GM18519 (cell line): ENCODE data around the gene PRPF40B.

ENCODE experiments used
- ATAC-seq: cut with Tn5 transposase; IDR thresholded peaks from one replicate; pipeline ENCODE4 v1.9.1; 2021; ENCODE audit warnings: mild to moderate bottlenecking, moderate library complexity; ENCODE audit not compliant: unreplicated experiment, low FRiP score

PRPF40B gene

GRCh38 chr12:49655595-49656236 lies 32.4 kb downstream of the PRPF40B start:
- ATAC-seq = no peak

GRCh38 chr12:49658276-49658675 lies 34.9 kb downstream of the PRPF40B start:
- no peak for ATAC-seq

GRCh38 chr12:49659753-49660152 lies 36.4 kb downstream of the PRPF40B start:
- no peak for ATAC-seq

- no peak for ATAC-seq
Measured at GRCh38 chr12:49661191-49661590, 37.8 kb downstream of the PRPF40B start.

GRCh38 chr12:49661746-49662145 lies 38.4 kb downstream of the PRPF40B start:
- no peak for ATAC-seq

GRCh38 chr12:49662998-49663843 lies 39.9 kb downstream of the PRPF40B start:
- ATAC-seq = no peak

- ATAC-seq = no peak
Measured at GRCh38 chr12:49664167-49664566, 40.8 kb downstream of the PRPF40B start.

- peak; percentile 59 for ATAC-seq
Measured at GRCh38 chr12:49664591-49665239, 41.4 kb downstream of the PRPF40B start.

GRCh38 chr12:49665384-49665783 lies 42.0 kb downstream of the PRPF40B start:
- no peak for ATAC-seq

GRCh38 chr12:49666176-49666575 lies 42.8 kb downstream of the PRPF40B start:
- no peak for ATAC-seq

- no peak for ATAC-seq
Measured at GRCh38 chr12:49667325-49668090, 44.1 kb downstream of the PRPF40B start.

GRCh38 chr12:49669796-49670195 lies 46.4 kb downstream of the PRPF40B start:
- no peak for ATAC-seq

- ATAC-seq = no peak
Measured at GRCh38 chr12:49671031-49671765, 47.8 kb downstream of the PRPF40B start.

- no peak for ATAC-seq
Measured at GRCh38 chr12:49672301-49673217, 49.2 kb downstream of the PRPF40B start.

- no peak for ATAC-seq
Measured at GRCh38 chr12:49673446-49674317, 50.3 kb downstream of the PRPF40B start.

GRCh38 chr12:49674318-49674981 lies 51.1 kb downstream of the PRPF40B start:
- no peak for ATAC-seq

GRCh38 chr12:49675137-49675536 lies 51.8 kb downstream of the PRPF40B start:
- no peak for ATAC-seq

- no peak for ATAC-seq
Measured at GRCh38 chr12:49678711-49679110, 55.4 kb downstream of the PRPF40B start.
